Body of pancreas (tissue), 4 donors: ENCODE measurements around the gene NEK10. TPM values are rescaled to one million over a fixed set of nuclear protein-coding genes. Genes with fewer than 3 reads are reported as not detected.
"Not testable (repeated sequence)": the region's sequence is repeated elsewhere in the genome, so short reads cannot be mapped to it uniquely, and the experiment has no call there.

Experiments
- ATAC-seq: fragments of 150-250 bp; one replicate; pipeline ENCODE4 v1.9.1; 2016
- DNase-seq, 4 donors: peaks; one replicate each; pipeline ENCODE4 v3.0.0-alpha.2; 2019
- H3K27ac ChIP-seq, 4 donors: fragments of 200-600 bp; sonication (generic); 1 replicate in 3 of 4; 2 replicates in 1 of 4; pipeline versions ENCODE4 v1.5.1 to v1.6.1; 2016 to 2019; ENCODE audit warnings: mild to moderate bottlenecking in 1 of 4, mixed read lengths in 1 of 4, moderate library complexity in 1 of 4
- H3K27me3 ChIP-seq, 2 donors: fragments of 200-600 bp; sonication (generic); one replicate each; pipeline ENCODE4 v1.6.0; 2016; ENCODE audit warnings: mild to moderate bottlenecking in 1 of 2
- H3K36me3 ChIP-seq, 2 donors: fragments of 200-600 bp; sonication (generic); replicated peaks in 1 of 2; 2 replicates each; pipeline ENCODE4 v1.5.1; 2016; ENCODE audit warnings: low read depth in 2 of 2; ENCODE audit not compliant: insufficient read depth in 1 of 2
- H3K4me1 ChIP-seq: fragments of 200-600 bp; sonication (generic); one replicate; pipeline ENCODE4 v1.6.0; 2016
- H3K4me3 ChIP-seq, 2 donors: fragments of 200-600 bp; sonication (generic); 1 replicate in 1 of 2; 2 replicates in 1 of 2; pipeline ENCODE4 v1.5.1; 2016 to 2019
- H3K9me3 ChIP-seq, 3 donors: fragments of 200-600 bp; sonication (generic); 1 replicate in 2 of 3; 2 replicates in 1 of 3; pipeline ENCODE4 v1.5.1; 2016
- CTCF ChIP-seq, 7 experiments: fragments of 450-650 bp in 4 of 7; fragments of 200-600 bp in 3 of 7; sonication (generic) in 3 of 7; IDR thresholded peaks; one replicate each; pipeline ENCODE4 v1.5.1; 2016 to 2019; ENCODE audit warnings: antibody characterized with exemption in 7 of 7
- POLR2A ChIP-seq, 3 donors: fragments of 450-650 bp; IDR thresholded peaks; one replicate each; pipeline ENCODE4 v1.6.1; 2016; ENCODE audit warnings: antibody characterized with exemption in 3 of 3, mild to moderate bottlenecking in 2 of 3
- WGBS, 2 donors: methylation state at CpG; one replicate each; pipeline ENCODE4 v1.1.5; 2017; 5-methylcytosine and 5-hydroxymethylcytosine counted together
- intact Hi-C: fragments of 100-400 bp; cut with DNase I; formaldehyde crosslinking; loops from one replicate; pipeline ENCODE4 v1.15.1; 2023
- total RNA-seq, 2 donors: library from RNA; depleted of rRNA; stranded (reverse); fragments of >200 nt; gene quantifications; one replicate each; pipeline ENCODE4 v1.1.0, GENCODE V29; 2016

The NEK10 gene
- total RNA-seq, 2 donors from 2014 or later: 0.33 to 0.78 TPM

DNA sequence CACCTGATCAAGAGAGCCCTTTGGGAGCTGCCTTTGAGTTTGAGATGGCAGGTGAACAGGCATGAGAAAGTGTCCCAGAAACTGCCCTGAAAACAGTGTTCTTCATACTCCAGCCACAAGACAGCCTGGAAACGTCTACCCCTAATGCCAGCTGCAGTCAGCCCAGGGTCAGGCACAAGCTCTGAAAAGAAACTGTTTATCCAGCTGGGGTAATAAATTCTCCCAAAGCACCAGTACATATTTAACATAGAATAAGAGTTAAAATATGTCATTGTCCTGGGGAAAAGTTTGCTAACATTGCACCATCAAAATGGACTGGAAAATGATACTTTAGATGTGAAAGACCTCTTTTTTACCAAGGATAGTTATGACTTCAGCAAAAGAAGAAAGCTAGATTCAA is 66.3 kb downstream of the NEK10 start:
- 42 to 50% methylated on average over 1 of the region's 1 CpG for WGBS, 2 donors
- peaks cover 0 to 22% (median 0%) of the 10 kb centered on the region in 3 donors for H3K9me3 ChIP-seq
- ATAC-seq: no peak
- H3K4me3 ChIP-seq: no peak overlapping the region
- no peaks in the 10 kb centered on the region for H3K36me3 ChIP-seq
- TF ChIP-seq POLR2A (IDR thresholded peaks at IDR 0.05) (no peak), CTCF (IDR thresholded peaks at IDR 0.05) (no peak)
- H3K27ac ChIP-seq: no peak overlapping the region
- no peaks in the 10 kb centered on the region for H3K4me1 ChIP-seq
- H3K27me3 ChIP-seq: no peaks in the 10 kb centered on the region
- DNase-seq: no peak
- intact Hi-C loops: loop anchor here (10.0 kb wide), 1 partner anchor 172 kb away; no protein-coding TSS in a partner anchor

DNA sequence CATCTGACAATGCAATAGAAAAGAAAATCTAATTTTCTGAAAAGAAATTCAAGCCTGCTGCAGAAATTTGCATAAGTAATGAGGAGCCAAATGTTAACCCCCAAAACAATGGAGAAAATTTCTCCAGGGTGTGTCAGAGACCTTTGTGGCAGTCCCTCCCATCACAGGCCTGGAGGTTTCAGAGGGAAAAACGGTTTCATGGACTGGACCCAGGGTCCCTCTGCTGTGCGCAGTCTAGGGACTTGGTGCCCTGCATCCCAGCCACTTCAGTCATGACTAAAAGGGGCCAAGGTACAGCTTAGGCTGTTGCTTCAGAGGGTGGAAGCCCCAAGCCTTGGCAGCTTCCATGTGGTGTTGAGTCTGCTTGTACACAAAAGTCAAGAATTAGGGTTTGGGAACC is 70.2 kb downstream of the NEK10 start:
- DNase-seq, H3K4me1 ChIP-seq, intact Hi-C loops, H3K27ac ChIP-seq, ATAC-seq, H3K36me3 ChIP-seq, H3K27me3 ChIP-seq, H3K4me3 ChIP-seq: not testable (repeated sequence)
- H3K9me3 ChIP-seq: peaks cover 0 to 22% (median 0%) of the 10 kb centered on the region in 3 donors
- 85 to 91% methylated on average over 2 of the region's 2 CpGs for WGBS, 2 donors

GRCh38 chr3:27293939-27294338 is 75.2 kb downstream of the NEK10 start:
- intact Hi-C loops: no loop called here
- H3K4me1 ChIP-seq: no peaks in the 10 kb centered on the region
- no peak overlapping the region for H3K4me3 ChIP-seq
- TF ChIP-seq POLR2A (IDR thresholded peaks at IDR 0.05) (no peak), CTCF (IDR thresholded peaks at IDR 0.05) (no peak)
- ATAC-seq (no peak), DNase-seq (no peak)
- WGBS, 2 donors: 48 to 57% methylated on average over 3 of the region's 3 CpGs
- no peaks in the 10 kb centered on the region for H3K27me3 ChIP-seq
- H3K27ac ChIP-seq: no peak overlapping the region
- H3K36me3 ChIP-seq: no peaks in the 10 kb centered on the region
- H3K9me3 ChIP-seq: peaks cover 0 to under 1% (median 0%) of the 10 kb centered on the region in 3 donors

DNA sequence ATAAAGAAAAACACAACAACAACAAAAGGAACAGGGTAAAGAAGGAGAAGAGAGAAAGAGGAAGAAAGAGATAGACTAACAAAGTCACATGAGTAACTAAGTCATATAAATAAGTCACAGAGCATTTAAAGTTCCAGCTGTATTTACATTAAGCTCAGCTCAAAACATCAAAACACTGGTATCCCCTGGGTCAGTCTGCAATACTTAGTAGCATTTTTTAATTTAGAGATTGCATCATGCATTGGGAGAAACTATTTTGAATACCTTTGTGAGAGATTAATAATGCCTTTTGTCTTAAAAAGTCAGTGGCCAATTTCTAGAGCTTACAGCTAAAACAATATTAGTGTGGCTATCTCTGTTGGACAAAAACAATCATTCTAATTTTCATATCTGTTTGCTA is 78.4 kb downstream of the NEK10 start:
- Histone ChIP-seq H3K27ac (no peak overlapping the region), H3K36me3 (no peaks in the 10 kb centered on the region), H3K9me3 (no peaks in the 10 kb centered on the region), H3K4me3 (no peak overlapping the region), H3K4me1 (no peaks in the 10 kb centered on the region), H3K27me3 (no peaks in the 10 kb centered on the region)
- TF ChIP-seq POLR2A (IDR thresholded peaks at IDR 0.05): no peak
- TF ChIP-seq CTCF (IDR thresholded peaks at IDR 0.05): no peak
- no peak for ATAC-seq
- intact Hi-C loops: no loop called here
- DNase-seq: no peak

DNA sequence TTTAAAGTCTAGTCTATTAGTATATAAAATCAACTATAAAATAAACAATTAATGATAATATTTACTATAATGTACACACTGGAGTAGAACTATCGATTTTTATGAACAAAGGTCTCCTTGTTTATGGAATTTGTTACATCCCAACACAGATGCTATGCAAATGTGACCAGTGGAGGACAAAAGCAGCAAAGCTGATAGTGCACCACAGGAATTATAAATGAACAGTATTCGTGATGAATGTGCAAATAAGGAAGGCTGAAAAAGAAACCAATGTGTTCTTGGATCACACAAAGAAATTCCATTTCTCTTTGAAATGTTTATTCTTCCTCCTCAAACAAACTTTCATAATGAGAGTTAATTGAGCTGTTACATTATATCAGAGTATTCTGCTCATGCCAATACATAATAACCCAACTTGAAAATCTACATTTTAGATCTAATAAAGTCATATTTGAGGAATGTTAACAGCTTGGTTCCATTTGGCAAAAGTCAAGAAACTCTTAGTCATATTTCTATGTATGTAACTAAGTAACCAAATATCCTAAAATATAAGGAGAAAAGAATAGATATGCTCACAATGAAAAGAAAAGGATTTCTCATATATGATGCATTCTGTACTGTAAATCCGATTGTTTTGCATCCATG is 79.3 kb downstream of the NEK10 start:
- DNase-seq (no peak), ATAC-seq (no peak)
- H3K4me3 ChIP-seq: no peak overlapping the region
- no peaks in the 10 kb centered on the region for H3K27me3 ChIP-seq
- intact Hi-C loops: no loop called here
- 31 to 32% methylated on average over 3 of the region's 3 CpGs for WGBS, 2 donors
- H3K4me1 ChIP-seq: no peaks in the 10 kb centered on the region
- H3K9me3 ChIP-seq: no peaks in the 10 kb centered on the region
- no peaks in the 10 kb centered on the region for H3K36me3 ChIP-seq
- TF ChIP-seq CTCF (IDR thresholded peaks at IDR 0.05): no peak
- no peak for TF ChIP-seq POLR2A (IDR thresholded peaks at IDR 0.05)
- H3K27ac ChIP-seq: no peak overlapping the region
